Raji (cell line): ENCODE measurements around the gene LST1.

Experiments
- POLR2A ChIP-seq: IDR thresholded peaks from 2 replicates; pipeline ENCODE4 v1.6.1; 2011; ENCODE audit warnings: low read depth, low read length, control low read depth; ENCODE audit not compliant: insufficient read depth

LST1 gene

GRCh38 chr6:31634969-31635575 is 49.0 kb downstream of the LST1 start:
- TF ChIP-seq POLR2A: no peak

- TF ChIP-seq POLR2A: no peak
These were observed 50.9 kb downstream of the LST1 start for GRCh38 chr6:31636698-31637596.
